Measurements from ENCODE around the gene NRXN2. TPM values are rescaled to one million over a fixed set of nuclear protein-coding genes. Genes with fewer than 3 reads are reported as not detected.

NRXN2 gene
- polyA plus RNA-seq, 3 donors: 0.07 TPM; not detected in 2

DNA sequence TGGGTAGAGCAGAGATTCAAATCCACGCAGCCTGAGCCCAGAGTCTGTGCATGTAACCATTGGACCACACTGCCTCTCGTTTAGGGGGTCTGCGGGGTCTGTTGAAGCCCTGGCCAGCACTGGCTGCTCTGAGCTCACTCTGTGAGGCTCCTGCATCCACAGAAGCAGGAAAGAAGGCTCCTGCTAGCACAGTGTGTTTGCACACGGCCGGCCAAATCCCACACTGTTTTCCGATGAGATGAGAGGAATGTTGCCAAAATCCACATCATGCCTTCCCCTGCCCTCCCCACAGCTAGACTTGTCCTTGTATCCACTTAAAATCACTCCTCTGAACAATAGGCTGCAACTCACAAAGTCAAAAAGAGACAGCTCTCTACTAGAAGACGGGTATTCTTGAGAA lies 142.6 kb downstream of the NRXN2 start:
- no peak overlapping the region for H3K4me3 ChIP-seq (replicated peaks in 1 of 3; ENCODE audit: low read depth in 2 of 3, low read length in 3 of 3)
- H3K27ac ChIP-seq (ENCODE audit: low read depth in 1 of 2, low read length in 2 of 2): no peak overlapping the region
- no peaks in the 10 kb centered on the region for H3K9me3 ChIP-seq (replicated peaks in 1 of 2; ENCODE audit: control insufficient read depth in 1 of 2, insufficient read depth in 1 of 2, low read length in 2 of 2)
- Mint-ChIP-seq H3K27me3 (ENCODE audit: low read depth in 3 of 3) (peaks cover 0 to 2% (median 2%) of the 10 kb centered on the region in 3 donors), H3K4me1 (peaks cover 2% of the 10 kb centered on the region), H3K9me3 (no peaks in the 10 kb centered on the region), H3K36me3 (no peaks in the 10 kb centered on the region), H3K4me3 (no peak overlapping the region), H3K27ac (no peak overlapping the region)
- H3K27me3 ChIP-seq (ENCODE audit: control insufficient read depth in 2 of 2, insufficient read depth in 2 of 2, low read length in 2 of 2): no peaks in the 10 kb centered on the region
- no peak overlapping the region for H3K9ac ChIP-seq (ENCODE audit: insufficient read depth, low read length, poor library complexity, severe bottlenecking)
- no peaks in the 10 kb centered on the region for H4K20me1 ChIP-seq (ENCODE audit: insufficient read depth, low read length)
- no peaks in the 10 kb centered on the region for H3K79me2 ChIP-seq (ENCODE audit: insufficient read depth, low read length)
- no peak overlapping the region for H3K4me2 ChIP-seq (replicated peaks; ENCODE audit: extremely low read depth, low read length, poor library complexity, severe bottlenecking)
- WGBS (ENCODE audit: insufficient coverage): 91% methylated on average over 4 of the region's 7 CpGs
- no peak overlapping the region for H2AFZ ChIP-seq (ENCODE audit: insufficient read depth, low read depth, low read length, poor library complexity, severe bottlenecking)
- TF ChIP-seq CTCF (IDR thresholded peaks at IDR 0.05): no peak
- H3K36me3 ChIP-seq (replicated peaks in 1 of 2; ENCODE audit: control insufficient read depth in 1 of 2, insufficient read depth in 2 of 2, low read length in 2 of 2): no peaks in the 10 kb centered on the region
- intact Hi-C loops (cut with micrococcal nuclease): no loop called here
- no peak for DNase-seq
- H3K4me1 ChIP-seq (ENCODE audit: control insufficient read depth in 1 of 2, insufficient read depth in 2 of 2, low read length in 2 of 2): no peaks in the 10 kb centered on the region

- no peaks in the 10 kb centered on the region for H3K9me3 ChIP-seq (replicated peaks in 1 of 2; ENCODE audit: control insufficient read depth in 1 of 2, insufficient read depth in 1 of 2, low read length in 2 of 2)
- Mint-ChIP-seq H3K27me3 (ENCODE audit: low read depth in 3 of 3) (peaks cover 0 to 2% (median 0%) of the 10 kb centered on the region in 3 donors), H3K9me3 (no peaks in the 10 kb centered on the region), H3K4me3 (no peak overlapping the region), H3K27ac (no peak overlapping the region), H3K4me1 (no peaks in the 10 kb centered on the region), H3K36me3 (no peaks in the 10 kb centered on the region)
- no peaks in the 10 kb centered on the region for H3K27me3 ChIP-seq (ENCODE audit: control insufficient read depth in 2 of 2, insufficient read depth in 2 of 2, low read length in 2 of 2)
- DNase-seq: no peak
- intact Hi-C loops (cut with micrococcal nuclease): no loop called here
- no peaks in the 10 kb centered on the region for H4K20me1 ChIP-seq (ENCODE audit: insufficient read depth, low read length)
- no peak for TF ChIP-seq CTCF (IDR thresholded peaks at IDR 0.05)
- 96% methylated on average over 5 of the region's 6 CpGs for WGBS (ENCODE audit: insufficient coverage)
- no peak overlapping the region for H3K4me2 ChIP-seq (replicated peaks; ENCODE audit: extremely low read depth, low read length, poor library complexity, severe bottlenecking)
- no peak overlapping the region for H3K4me3 ChIP-seq (replicated peaks in 1 of 3; ENCODE audit: low read depth in 2 of 3, low read length in 3 of 3)
- H3K27ac ChIP-seq (ENCODE audit: low read depth in 1 of 2, low read length in 2 of 2): no peak overlapping the region
- H3K79me2 ChIP-seq (ENCODE audit: insufficient read depth, low read length): no peaks in the 10 kb centered on the region
- H3K36me3 ChIP-seq (replicated peaks in 1 of 2; ENCODE audit: control insufficient read depth in 1 of 2, insufficient read depth in 2 of 2, low read length in 2 of 2): no peaks in the 10 kb centered on the region
- H3K4me1 ChIP-seq (ENCODE audit: control insufficient read depth in 1 of 2, insufficient read depth in 2 of 2, low read length in 2 of 2): no peaks in the 10 kb centered on the region
- H3K9ac ChIP-seq (ENCODE audit: insufficient read depth, low read length, poor library complexity, severe bottlenecking): no peak overlapping the region
- H2AFZ ChIP-seq (ENCODE audit: insufficient read depth, low read depth, low read length, poor library complexity, severe bottlenecking): no peak overlapping the region
Measured at GRCh38 chr11:64577202-64577601, 145.8 kb downstream of the NRXN2 start.
